NCI-H1092 treated with DMSO at 0.1 percent for 48 hours (cell line): ENCODE results near the gene RASGEF1B.
"Not testable (repeated sequence)": the region's sequence is repeated elsewhere in the genome, so short reads cannot be mapped to it uniquely, and the experiment has no call there.

Experiments
- DNase-seq: peaks from one replicate; lab custom pipeline; 2025; lab: John Stamatoyannopoulos, UW

Gene RASGEF1B

DNA sequence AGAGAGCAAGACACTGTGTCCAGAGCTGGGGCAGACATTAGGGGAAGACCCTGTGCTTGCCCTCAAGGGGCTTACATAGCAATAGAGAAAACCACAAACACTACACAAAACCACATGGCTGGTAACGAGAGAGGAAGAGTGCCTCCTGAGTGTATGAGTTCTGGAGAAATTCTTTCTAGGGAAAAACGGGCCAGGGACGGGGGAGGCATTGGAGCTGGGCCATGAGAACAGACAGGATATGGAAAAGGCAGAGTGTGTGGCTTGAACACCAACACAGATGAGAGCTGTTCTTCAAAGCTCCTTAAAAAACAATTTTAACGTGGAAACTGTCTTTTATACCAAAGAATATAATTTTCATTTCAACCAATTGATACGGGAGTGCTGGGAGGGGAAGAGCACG is 42.7 kb downstream of the RASGEF1B start:
- DNase-seq = no peak

DNA sequence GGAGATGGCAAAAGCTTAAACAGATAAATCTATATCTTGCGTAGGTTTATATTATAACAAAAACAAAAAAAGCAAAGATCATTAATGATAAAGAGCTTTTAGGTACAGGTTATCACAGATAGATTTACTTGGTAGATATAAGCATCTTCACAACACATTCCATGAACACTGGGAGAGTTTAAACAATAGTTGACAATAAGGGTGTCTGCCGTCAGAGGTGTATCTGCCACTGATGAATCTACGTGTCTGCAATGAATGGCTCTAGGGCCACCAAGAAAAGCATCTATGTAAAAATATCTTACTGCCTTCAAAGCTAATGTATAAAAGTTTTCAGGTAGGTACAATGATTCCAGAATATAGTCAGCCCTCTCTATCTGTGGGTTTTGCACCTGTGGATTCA is 43.7 kb downstream of the RASGEF1B start:
- no peak for DNase-seq

DNA sequence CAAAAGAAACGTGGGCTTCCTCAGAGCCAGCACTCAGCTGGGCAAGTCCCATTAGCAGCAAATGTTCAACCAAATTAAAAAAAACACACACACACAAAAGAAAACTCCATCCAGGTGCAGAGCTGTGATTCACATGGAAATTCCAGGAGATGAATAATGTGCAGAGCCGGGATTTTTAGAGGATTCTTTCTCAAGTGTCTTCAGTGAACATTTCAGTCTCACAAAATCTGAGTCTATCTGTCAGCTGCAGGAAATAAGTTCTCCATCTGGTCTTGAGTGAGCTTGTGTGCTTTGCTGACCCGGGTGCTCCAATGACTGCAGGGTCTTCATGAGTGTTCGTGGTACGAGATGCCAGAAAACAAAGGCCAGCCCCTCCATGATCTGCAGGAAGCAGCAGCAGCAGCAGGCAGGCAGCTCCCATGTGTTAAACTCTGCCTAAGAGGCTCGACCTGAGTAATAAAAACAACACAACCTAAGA is 44.3 kb downstream of the RASGEF1B start:
- peak; percentile 8 for DNase-seq

DNA sequence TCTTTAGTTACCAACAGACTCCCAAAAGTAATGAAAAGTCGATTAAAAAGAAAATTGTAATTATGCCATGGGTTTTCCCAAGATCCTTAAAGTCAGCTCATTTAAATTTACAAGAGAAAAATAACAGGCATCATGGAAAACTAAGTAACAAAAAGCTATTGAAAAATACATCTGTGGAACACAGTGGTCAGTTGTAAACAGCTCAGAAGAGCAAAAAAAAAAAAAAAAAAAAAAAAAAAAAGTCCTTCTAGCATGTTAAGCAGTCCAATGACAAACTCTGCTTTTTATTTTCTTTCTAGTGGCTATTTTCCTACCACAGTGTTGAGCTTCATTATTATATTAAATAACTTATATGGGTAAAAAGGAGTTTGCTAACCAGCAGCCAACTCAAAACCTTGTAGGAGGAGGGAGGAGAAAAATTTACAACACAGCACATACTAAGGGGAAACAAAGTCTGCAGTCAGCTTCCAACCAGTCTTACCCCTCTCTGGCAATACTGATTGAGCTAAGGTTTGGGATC is 44.9 kb downstream of the RASGEF1B start:
- no peak for DNase-seq

DNA sequence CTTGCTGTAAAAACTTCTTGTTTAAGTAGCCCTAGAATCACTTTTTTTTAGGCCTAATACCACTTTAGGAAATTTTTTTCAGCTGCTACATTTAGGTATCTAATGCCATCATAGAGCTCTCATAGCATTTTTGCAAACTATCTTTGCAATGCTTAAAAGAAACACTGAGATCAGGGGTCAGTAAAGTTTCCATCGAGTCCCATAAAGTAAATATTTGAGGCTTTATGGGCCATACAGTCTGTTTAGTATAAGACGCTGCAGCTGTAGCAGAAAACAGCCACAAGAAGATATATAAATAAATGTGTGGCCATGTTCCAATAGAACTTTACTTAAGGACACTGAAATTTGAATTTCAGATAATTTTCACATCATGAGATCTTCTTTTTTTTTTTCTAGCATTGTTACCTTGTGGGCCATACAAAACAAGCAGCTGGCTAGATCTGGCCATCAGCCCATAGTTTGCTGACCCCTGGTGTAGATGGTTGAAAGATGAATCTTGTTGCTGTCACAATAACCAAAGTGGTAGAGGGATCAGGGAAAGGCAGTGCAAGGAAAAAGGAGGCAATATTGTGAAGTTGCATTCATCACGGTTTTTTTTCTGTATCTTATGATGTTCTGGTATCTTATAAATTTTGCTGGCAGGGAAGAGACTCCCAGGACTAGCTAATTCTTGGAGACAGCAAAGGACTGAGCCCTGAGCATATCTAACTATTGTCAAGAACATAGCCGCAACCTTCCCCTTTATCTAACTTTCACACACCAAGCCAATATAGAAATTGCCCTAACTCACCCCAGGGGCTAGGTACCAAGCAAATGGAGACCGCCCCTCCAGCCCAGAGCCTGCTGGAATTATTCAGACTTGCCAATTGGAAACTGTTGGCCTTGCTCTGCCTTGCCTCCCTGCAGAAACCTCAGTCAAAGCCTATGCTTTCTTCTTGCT is 46.6 kb downstream of the RASGEF1B start:
- peak; percentile 5 for DNase-seq

DNA sequence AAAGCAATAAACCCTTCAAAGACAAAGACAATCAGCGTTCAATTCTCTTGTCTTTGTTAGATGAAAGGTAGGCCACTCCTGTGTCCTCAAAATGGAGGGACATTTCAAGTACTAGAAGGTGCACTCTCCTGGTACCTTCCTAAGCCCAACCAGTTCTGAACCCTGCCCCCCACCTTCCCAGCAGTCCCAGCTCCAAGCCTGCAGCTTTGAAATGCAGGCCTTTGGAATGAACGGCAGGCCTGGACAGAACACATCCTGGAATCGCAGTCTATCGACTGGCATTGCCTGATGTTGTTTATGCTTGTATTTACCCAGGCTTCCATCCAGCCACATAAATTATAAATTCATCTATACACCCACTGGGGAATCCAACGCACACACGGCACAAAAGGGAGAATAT is 47.4 kb downstream of the RASGEF1B start:
- DNase-seq = no peak

DNA sequence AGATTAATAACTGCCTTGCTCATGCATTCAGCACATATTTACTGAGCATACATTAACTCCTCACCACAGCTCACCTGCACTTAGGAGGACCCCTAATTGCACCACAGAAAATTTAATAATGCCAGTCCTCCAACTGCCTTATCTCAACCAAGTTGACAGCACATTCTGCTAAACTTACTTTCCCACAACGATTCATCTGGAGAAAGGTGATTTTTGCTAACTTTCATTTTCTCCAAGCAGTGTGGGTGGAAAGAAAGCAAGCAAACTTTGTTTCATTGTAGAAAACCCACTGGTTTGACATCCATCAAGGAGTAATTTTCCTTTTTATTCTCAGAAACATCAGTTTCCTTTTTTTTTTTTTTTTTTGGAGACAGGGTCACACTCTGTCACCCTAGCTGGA is 49.1 kb downstream of the RASGEF1B start:
- no peak for DNase-seq

DNA sequence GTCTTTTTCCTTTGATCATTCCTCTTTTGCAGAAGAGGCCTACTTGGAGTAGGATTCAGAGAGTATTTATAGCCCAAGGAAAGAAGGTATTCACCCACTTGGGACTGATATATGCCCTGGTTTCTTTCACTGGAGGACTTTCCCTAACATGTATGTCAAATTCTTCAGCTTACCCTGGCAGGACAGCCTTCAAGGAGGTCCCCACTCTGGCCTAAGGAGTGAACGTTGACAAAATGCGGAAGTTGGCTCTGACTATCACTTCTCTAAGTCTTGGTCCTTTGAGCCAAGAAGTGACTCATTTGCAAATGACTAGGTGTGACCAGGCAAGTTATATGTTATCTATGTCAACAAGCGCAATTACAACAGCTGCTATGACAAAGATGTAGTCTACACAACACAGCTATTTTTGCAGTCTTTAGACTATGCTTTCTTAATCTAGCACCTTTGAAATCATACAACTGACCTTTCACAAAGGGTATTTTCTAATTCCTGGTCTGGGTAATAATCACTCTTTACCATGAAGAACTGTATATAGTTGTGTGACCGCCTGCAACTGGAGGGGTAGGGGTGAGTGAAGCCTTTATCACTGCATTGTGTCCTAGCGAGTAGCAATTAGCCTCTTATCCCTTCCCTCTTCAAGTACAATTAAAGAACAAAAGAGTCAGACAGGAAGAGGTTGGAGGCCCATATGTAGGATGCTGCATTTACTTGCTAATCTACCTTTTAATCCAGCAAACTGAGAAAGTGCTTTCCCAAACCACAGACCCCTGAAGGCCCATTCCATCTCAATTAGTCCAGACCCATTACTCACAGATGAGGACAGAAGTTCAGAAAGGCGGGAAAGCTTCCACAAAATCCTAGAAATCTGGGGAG is 50.1 kb downstream of the RASGEF1B start:
- DNase-seq = peak; percentile 3

DNA sequence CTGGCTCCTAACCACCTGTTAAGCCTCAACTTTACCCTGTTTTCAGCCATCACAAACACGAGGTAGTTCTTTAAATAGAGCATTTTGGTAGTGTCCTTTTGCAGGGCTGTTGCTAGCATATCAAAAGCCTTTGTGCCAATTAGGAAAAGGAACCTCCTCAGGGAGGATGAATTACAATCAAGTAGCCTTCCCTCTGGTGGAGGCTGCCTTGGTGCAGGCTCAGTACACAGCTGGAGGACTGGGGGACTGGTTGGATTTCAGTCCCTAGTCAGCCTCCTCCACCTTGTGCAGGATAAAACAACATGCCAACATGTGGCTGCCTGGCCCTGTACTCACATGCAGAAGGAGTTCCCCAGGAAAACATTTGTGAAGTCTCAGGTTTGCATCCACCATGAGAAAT is 53.1 kb downstream of the RASGEF1B start:
- no peak for DNase-seq

DNA sequence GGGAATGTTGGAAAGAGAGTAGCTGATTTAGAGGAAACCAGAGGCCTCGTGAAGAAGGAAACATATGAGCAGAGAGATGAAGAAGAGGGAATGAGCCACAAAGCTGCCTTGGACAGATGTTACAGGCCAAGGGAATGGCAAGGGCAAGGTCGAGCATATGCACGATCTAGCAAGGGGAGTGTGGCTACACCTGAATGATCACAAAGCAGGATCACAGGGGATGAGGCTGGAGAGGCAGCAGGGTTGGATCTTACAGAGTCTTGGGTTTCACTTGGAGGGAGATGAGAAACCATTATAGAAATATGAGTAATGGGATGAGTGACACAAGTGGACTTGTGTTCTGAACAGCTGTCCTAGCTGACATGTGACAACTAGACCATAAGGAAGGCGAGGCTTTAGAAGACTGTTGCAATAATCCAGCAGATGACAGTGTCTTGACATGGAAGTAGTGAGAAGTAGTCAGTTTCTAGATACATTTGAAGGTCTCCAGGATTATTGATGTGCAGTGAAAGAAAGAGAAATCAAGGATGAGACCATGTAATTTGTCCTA is 58.7 kb downstream of the RASGEF1B start:
- no peak for DNase-seq

DNA sequence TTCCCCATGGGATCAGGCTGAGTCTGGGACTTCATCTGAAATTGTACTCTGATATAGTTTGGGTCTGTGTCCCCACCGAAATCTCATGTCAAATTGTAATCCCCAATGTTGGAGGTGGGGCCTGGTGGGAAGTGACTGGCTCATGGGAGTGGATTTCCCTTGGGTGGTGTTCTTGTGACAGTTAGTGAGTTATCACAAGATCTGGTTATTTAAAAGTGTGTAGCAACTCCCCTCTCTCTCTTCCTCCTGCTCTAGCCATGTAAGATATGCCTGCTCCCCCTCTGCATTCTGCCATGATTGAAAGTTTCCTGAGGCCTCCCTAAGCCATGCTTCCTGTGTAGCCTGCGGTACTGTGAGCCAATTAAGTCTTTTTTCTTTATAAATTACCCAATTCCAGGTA is 61.0 kb downstream of the RASGEF1B start:
- DNase-seq = no peak

DNA sequence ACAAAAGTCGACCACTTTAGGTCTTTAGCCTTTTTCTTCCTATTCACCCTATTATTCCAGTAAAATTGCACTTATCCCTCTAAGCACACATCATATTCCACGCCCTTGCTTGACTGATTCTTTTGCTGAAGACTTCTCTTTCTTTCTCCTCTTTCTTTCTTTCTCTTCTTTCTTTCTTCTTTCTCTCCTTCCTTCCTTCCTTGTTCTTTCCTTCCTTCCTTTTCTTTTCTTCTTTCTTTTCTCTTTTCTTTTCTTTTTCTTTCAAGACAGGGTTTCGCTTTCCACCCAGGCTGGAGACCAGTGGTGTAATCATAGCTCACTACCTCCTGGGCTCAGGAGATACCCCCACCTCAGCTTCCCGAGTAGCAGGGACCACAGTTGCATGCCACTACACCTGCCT is 61.9 kb downstream of the RASGEF1B start:
- DNase-seq = no peak

DNA sequence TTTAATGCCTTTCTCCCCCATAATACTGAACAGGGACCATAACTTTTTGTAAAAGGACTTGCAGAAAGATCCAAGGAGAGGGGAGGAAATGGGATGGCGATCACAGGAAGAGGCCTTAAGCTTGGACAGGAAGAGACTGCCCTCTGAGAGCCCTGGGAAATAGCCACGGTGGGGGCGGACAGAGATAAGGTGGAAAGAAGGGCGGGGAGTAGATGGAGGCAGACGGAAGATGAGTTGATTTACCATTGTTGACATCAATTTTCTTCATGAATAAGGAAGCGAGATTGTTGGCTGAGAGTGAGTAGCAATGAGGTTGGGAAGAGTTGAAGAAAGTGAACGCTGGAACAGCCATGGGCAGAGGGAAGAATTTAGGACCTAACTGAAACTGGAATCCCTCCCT is 63.4 kb downstream of the RASGEF1B start:
- no peak for DNase-seq

DNA sequence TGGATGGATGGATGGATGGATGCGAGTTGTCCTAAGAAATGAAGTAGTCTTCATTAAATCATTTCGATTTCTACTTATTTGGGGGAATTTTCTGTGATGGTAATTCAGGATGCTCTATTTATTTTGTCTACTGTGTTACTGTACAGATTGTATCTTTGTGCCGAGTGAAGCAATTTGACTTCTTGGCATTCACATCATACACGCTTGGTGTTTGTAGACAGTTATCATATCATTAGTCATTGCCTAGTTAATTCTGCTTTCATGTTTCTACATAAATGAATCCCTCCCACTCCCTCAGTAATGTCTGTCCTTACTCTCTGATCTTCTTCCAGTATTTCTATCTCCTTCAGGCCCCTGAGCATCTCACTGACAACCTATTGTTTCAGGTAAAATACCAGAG is 64.0 kb downstream of the RASGEF1B start:
- DNase-seq = no peak

DNA sequence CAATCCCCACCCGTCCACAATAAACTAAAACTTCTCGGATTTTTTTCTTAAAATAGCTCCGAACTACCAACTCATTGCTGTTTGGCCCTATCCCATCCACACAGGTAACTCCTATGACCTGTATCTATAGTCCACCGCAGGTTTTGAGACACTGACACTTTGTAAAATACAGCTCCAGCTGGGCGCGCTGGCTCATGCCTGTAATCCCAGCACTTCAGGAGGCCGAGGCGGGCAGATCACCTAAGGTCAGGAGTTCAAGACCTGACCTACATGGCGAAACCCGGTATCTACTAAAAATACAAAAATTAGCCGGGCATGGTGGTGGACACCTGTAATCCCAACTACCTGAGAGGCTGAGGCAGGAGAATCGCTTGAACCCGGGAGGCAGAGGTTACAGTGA is 65.2 kb downstream of the RASGEF1B start:
- not testable (repeated sequence) for DNase-seq

DNA sequence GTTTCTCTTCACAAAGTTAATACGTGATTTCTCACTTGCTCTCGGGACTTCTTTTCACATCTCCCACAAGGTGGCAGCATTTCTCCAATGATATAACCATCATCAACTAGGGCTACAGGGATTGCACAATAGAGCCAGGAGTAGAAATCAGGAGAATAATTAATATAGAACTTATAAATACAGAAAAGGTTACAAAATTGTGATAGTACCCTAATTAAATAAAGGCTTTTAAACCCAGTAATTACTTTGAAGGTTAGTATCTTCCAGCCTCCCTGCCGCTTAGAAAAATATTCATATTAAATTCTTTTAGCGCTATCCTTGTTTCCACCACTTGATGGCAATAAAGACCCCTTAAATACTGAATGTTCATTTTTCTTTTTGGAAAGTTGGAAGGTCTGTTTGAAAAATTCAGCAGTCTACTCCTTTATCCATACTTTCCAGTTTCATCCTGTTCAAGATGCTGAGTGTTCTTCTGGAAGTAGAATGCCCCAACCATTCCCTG is 65.8 kb downstream of the RASGEF1B start:
- peak; percentile 84 for DNase-seq

DNA sequence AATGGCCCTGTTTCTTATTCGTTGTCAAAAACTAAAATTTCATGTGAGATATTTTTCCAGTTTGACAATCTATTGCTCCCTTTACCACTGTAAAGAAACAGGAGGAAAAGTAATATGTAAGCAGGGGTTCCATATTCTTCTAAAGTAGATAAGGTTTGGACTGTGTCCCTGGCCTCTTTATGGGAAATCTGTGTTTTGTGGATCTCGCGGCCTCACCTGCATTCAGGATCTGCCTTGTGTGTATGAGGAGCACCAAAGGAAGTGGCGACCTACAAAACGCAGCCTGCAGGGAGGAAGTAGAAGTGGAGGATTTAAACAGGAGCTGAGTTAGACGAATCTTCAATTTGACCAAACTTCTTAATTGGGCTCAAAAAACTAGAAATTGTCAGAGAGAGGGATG is 67.0 kb downstream of the RASGEF1B start:
- no peak for DNase-seq

DNA sequence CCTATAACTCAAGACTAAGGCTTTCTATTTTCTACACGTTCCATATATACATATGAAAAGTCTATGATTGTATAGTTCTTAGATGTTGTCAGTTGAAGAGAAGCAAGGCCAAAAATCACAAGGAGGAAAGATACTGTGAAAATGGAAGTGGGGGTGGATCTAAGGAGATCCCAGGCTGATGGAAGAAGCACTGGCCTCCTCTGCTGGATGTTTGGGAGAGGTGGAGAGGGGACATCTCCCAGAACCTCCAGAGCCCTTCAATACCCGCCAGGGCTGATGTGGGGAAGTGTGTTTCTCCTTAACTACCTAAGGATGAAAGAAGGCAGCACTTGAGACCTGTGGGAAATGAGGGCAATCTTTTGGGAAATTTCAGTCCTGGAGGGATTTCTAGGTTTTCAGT is 67.4 kb downstream of the RASGEF1B start:
- no peak for DNase-seq

DNA sequence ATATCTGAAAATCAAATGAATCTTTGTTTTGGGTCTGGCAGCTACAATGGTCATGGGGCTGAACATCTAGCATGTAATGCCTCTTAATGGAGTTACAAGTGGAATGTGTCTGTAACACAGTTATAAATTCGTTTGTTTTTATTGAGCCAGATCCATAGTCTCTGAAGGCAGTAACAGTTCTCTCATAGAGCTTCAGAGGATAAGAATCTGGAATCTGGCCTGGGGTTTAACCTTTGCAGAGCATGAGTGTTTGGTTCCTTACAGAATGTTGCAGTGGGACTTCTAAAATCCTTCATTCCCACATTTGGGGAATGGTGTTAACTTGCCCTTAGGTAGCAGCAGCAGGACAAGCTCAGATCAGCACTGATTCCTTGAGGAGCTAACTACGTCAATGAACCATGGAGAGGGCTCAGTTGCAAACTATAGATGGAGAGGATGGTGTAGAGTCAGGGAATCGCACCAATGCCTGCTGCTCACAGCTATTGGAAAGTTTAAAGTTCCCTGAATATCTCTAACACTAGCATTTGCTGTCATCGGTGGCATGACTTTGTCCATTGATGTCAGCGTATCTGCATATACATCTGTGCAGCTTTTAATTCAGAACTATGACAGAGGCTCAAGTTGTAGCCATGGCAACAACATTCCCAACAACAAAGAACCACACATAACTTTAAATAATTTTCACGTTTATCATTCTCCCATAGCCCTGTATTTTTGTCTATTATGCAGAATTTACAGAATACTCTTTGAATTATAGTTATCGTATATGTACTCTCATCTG is 72.2 kb downstream of the RASGEF1B start:
- no peak for DNase-seq

DNA sequence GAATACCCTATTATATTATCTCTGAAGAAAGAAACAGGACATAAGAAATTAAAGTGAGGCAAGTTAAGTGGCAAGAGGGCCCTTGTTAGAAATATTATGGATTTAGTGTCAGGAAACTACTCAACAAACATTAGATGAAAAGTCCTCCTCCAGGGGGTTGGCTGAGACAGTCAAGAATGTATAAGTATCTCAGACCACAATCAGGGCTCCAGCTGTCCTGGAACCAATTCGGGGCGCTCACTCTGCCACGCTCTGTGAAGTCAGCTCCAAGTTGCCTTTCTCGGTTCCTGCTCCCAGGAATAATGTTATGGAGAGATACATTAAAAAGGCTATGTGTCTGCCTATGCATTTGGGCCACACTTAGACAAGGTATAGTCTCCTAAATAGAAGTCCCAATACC is 73.3 kb downstream of the RASGEF1B start:
- DNase-seq = no peak

DNA sequence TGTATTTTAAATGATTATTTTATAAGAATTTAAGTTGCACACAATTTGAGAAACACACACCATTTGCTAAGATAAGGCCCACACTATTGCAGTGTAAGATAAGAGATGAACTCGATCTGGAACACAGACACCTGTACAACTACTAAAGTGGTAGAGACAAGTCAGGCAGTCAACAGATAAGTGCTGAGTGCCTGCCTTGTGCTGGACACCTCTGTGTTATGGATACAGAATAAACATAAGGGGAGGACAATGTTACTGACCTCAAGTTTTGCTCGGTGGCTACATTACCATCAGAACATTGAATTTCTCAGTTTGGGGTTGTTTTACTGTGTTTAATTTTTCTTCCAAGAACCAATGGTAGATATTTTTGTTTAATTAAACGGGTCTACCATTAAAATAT is 74.1 kb downstream of the RASGEF1B start:
- no peak for DNase-seq
